Nephron progenitor cell (in vitro differentiated cells): Measurements from ENCODE around the gene EID3.
A peak's percentile ranks its signal among the peaks of the same experiment; 100 is the strongest.

Experiments
- DNase-seq: peaks from one replicate; pipeline ENCODE4 v3.0.0; 2021
- H3K27ac Mint-ChIP-seq: 2 replicates; pipeline ENCODE4 v1.8.0; 2021; ENCODE audit warnings: mild to moderate bottlenecking, moderate library complexity, mixed read lengths
- H3K27me3 Mint-ChIP-seq: 2 replicates; pipeline ENCODE4 v1.8.0; 2021; ENCODE audit warnings: mild to moderate bottlenecking, low read depth, mixed read lengths; ENCODE audit not compliant: poor library complexity
- H3K36me3 Mint-ChIP-seq: 2 replicates; pipeline ENCODE4 v1.8.0; 2021; ENCODE audit warnings: low read depth, mixed read lengths
- H3K4me1 Mint-ChIP-seq: 2 replicates; pipeline ENCODE4 v1.8.0; 2021; ENCODE audit warnings: mixed read lengths
- H3K4me3 Mint-ChIP-seq: 2 replicates; pipeline ENCODE4 v1.8.0; 2021; ENCODE audit warnings: mild to moderate bottlenecking, moderate library complexity, mixed read lengths
- H3K9me3 Mint-ChIP-seq: 2 replicates; pipeline ENCODE4 v1.8.0; 2021; ENCODE audit warnings: mild to moderate bottlenecking, moderate library complexity, mixed read lengths
- CTCF ChIP-seq: fragments of 200-600 bp; sonication (generic); IDR thresholded peaks from 2 replicates; pipeline ENCODE4 v1.5.0; 2021; ENCODE audit warnings: antibody characterized with exemption

The EID3 gene

GRCh38 chr12:104286516-104287482 lies 16.7 kb upstream of the EID3 start:
- peak overlapping the region; percentile 97 for H3K4me3 Mint-ChIP-seq
- DNase-seq: peak; percentile 85
- H3K27me3 Mint-ChIP-seq: peaks cover 5% of the 10 kb centered on the region
- H3K36me3 Mint-ChIP-seq: peaks cover 4% of the 10 kb centered on the region
- peaks cover 7% of the 10 kb centered on the region for H3K9me3 Mint-ChIP-seq
- peak overlapping the region; percentile 99 for H3K27ac Mint-ChIP-seq
- TF ChIP-seq CTCF: no peak
- peaks cover 38% of the 10 kb centered on the region for H3K4me1 Mint-ChIP-seq

- peak overlapping the region; percentile 99 for H3K27ac Mint-ChIP-seq
- peaks cover 4% of the 10 kb centered on the region for H3K9me3 Mint-ChIP-seq
- H3K27me3 Mint-ChIP-seq: peaks cover 4% of the 10 kb centered on the region
- peaks cover 24% of the 10 kb centered on the region for H3K36me3 Mint-ChIP-seq
- DNase-seq: peak; percentile 82
- no peak for TF ChIP-seq CTCF
- peaks cover 50% of the 10 kb centered on the region for H3K4me1 Mint-ChIP-seq
- peak overlapping the region; percentile 97 for H3K4me3 Mint-ChIP-seq
Observed at GRCh38 chr12:104288635-104289274, 14.8 kb upstream of the EID3 start.

GRCh38 chr12:104290320-104290719 lies 13.2 kb upstream of the EID3 start:
- no peak overlapping the region for H3K27ac Mint-ChIP-seq
- peaks cover 61% of the 10 kb centered on the region for H3K4me1 Mint-ChIP-seq
- peaks cover 4% of the 10 kb centered on the region for H3K9me3 Mint-ChIP-seq
- no peak for TF ChIP-seq CTCF
- H3K27me3 Mint-ChIP-seq: peaks cover 4% of the 10 kb centered on the region
- H3K36me3 Mint-ChIP-seq: peaks cover 39% of the 10 kb centered on the region
- no peak overlapping the region for H3K4me3 Mint-ChIP-seq
- DNase-seq: no peak

- DNase-seq: no peak
- Mint-ChIP-seq H3K27me3 (peaks cover 4% of the 10 kb centered on the region), H3K4me1 (peaks cover 60% of the 10 kb centered on the region), H3K9me3 (peaks cover 4% of the 10 kb centered on the region), H3K27ac (no peak overlapping the region), H3K4me3 (peak overlapping the region; percentile 45), H3K36me3 (peaks cover 45% of the 10 kb centered on the region)
- TF ChIP-seq CTCF: no peak
Observed at GRCh38 chr12:104290855-104291254, 12.7 kb upstream of the EID3 start.

GRCh38 chr12:104291867-104292524 lies 11.5 kb upstream of the EID3 start:
- no peak for DNase-seq
- H3K36me3 Mint-ChIP-seq: peaks cover 51% of the 10 kb centered on the region
- peaks cover 4% of the 10 kb centered on the region for H3K27me3 Mint-ChIP-seq
- TF ChIP-seq CTCF: no peak
- H3K4me3 Mint-ChIP-seq: no peak overlapping the region
- peaks cover 50% of the 10 kb centered on the region for H3K4me1 Mint-ChIP-seq
- H3K27ac Mint-ChIP-seq: no peak overlapping the region
- H3K9me3 Mint-ChIP-seq: peaks cover 4% of the 10 kb centered on the region
